HepG2 (cell line): ENCODE data around the gene ANKRD11. TPM values are rescaled to one million over a fixed set of nuclear protein-coding genes. Genes with fewer than 3 reads are reported as not detected.

ENCODE experiments used
- CREBL2 ChIP-seq: sonication (generic); formaldehyde crosslinking; IDR thresholded peaks from 2 replicates; pipeline ENCODE4 v1.8.1; 2023; ENCODE audit warnings: missing genetic modification reagents, mild to moderate bottlenecking, borderline replicate concordance
- GTF3A ChIP-seq: sonication (generic); formaldehyde crosslinking; conservative IDR thresholded peaks from 2 replicates; pipeline ENCODE4 v1.4.0; 2020; ENCODE audit warnings: mild to moderate bottlenecking, missing genetic modification reagents
- LBX2 ChIP-seq: sonication (generic); formaldehyde crosslinking; IDR thresholded peaks from 2 replicates; pipeline ENCODE4 v1.5.0; 2020; ENCODE audit warnings: missing genetic modification reagents, mild to moderate bottlenecking, borderline replicate concordance
- MTA1 ChIP-seq: sonication (generic); formaldehyde crosslinking; IDR thresholded peaks from 2 replicates; pipeline ENCODE4 v1.4.0; 2020; ENCODE audit warnings: missing genetic modification reagents, mild to moderate bottlenecking, borderline replicate concordance
- MXD3 ChIP-seq: IDR thresholded peaks from 2 replicates; pipeline ENCODE4 v1.6.1; 2016; ENCODE audit warnings: mild to moderate bottlenecking, missing biosample characterization, missing genetic modification reagents
- PAF1 ChIP-seq: IDR thresholded peaks from 2 replicates; pipeline ENCODE4 v1.6.1; 2016; ENCODE audit warnings: missing genetic modification reagents, missing compliant biosample characterization
- REL ChIP-seq: sonication (generic); formaldehyde crosslinking; conservative IDR thresholded peaks from 2 replicates; pipeline ENCODE4 v1.8.0; 2022; ENCODE audit warnings: mild to moderate bottlenecking, missing genetic modification reagents, moderate library complexity
- RXRB ChIP-seq: IDR thresholded peaks from 2 replicates; pipeline ENCODE4 v1.6.1; 2016; ENCODE audit warnings: borderline replicate concordance, missing genetic modification reagents, missing compliant biosample characterization
- SP4 ChIP-seq: sonication (generic); formaldehyde crosslinking; IDR thresholded peaks from 2 replicates; pipeline ENCODE4 v1.8.1; 2023; ENCODE audit warnings: mild to moderate bottlenecking, missing genetic modification reagents
- ZBTB38 ChIP-seq: sonication (generic); formaldehyde crosslinking; IDR thresholded peaks from 2 replicates; pipeline ENCODE4 v1.5.1; 2020; ENCODE audit warnings: mild to moderate bottlenecking, missing genetic modification reagents
- ZNF124 ChIP-seq: sonication (generic); formaldehyde crosslinking; IDR thresholded peaks from 2 replicates; pipeline ENCODE4 v1.4.0; 2020; ENCODE audit warnings: missing genetic modification reagents
- ZNF589 ChIP-seq: sonication (generic); formaldehyde crosslinking; conservative IDR thresholded peaks from 2 replicates; pipeline ENCODE4 v1.8.0; 2022; ENCODE audit warnings: mild to moderate bottlenecking, moderate library complexity, missing genetic modification reagents
- ZNF619 ChIP-seq: sonication (generic); formaldehyde crosslinking; IDR thresholded peaks from 2 replicates; pipeline ENCODE4 v1.4.0; 2020; ENCODE audit warnings: mild to moderate bottlenecking, missing genetic modification reagents
- ZNF639 ChIP-seq: conservative IDR thresholded peaks from 2 replicates; pipeline ENCODE4 v1.6.1; 2018; ENCODE audit warnings: missing genetic modification reagents
- ZNF775 ChIP-seq: sonication (generic); formaldehyde crosslinking; IDR thresholded peaks from 2 replicates; pipeline ENCODE4 v1.4.0; 2020; ENCODE audit warnings: missing genetic modification reagents, mild to moderate bottlenecking, moderate library complexity, borderline replicate concordance
- ZSCAN30 ChIP-seq: sonication (generic); formaldehyde crosslinking; IDR thresholded peaks from 2 replicates; pipeline ENCODE4 v1.5.0; 2020; ENCODE audit warnings: mild to moderate bottlenecking, missing genetic modification reagents
- ZSCAN5A ChIP-seq: sonication (generic); formaldehyde crosslinking; IDR thresholded peaks from 2 replicates; pipeline ENCODE4 v1.8.0; 2022; ENCODE audit warnings: mild to moderate bottlenecking, missing genetic modification reagents, borderline replicate concordance
- polyA plus RNA-seq, 8 experiments: library from polyadenylated mRNA; depleted of rRNA in 3 of 8; stranded (reverse) in 7 of 8; unstranded in 1 of 8; fragments of >200 nt; fragmentation: Illumina TruSeq in 4 of 8; extraction: Trizol in 4 of 8; gene quantifications; 2 replicates each; pipeline versions ENCODE4 v1.2.1 to v1.2.3, GENCODE V29; 2011 to 2016; ENCODE audit warnings: low read depth in 4 of 8, missing spikeins in 1 of 8, mixed read lengths in 1 of 8; ENCODE audit not compliant: insufficient read depth in 1 of 8
- total RNA-seq, 5 experiments: library from RNA; depleted of rRNA; stranded (reverse); fragments of >200 nt; fragmentation: Illumina TruSeq; extraction: Trizol; gene quantifications; 2 replicates each; pipeline ENCODE4 v1.2.3, GENCODE V29; 2016; ENCODE audit warnings: low read depth in 1 of 5
- TF ChIP-seq, protein P1 (sequence below): sonication (generic); formaldehyde crosslinking; IDR thresholded peaks from 2 replicates; pipeline ENCODE4 v1.4.0; 2020; ENCODE audit warnings: mild to moderate bottlenecking, missing genetic modification reagents
- TF ChIP-seq, protein P2 (sequence below): sonication (generic); formaldehyde crosslinking; IDR thresholded peaks from 2 replicates; pipeline ENCODE4 v1.5.1; 2020; ENCODE audit warnings: missing genetic modification reagents, mild to moderate bottlenecking, borderline replicate concordance

ANKRD11 gene
- total and polyA plus RNA-seq, 2 of the 13 experiments (the other 11 are each of a cell fraction or from before 2014, with no cell fraction given): 21.4 to 38.4 TPM

DNA sequence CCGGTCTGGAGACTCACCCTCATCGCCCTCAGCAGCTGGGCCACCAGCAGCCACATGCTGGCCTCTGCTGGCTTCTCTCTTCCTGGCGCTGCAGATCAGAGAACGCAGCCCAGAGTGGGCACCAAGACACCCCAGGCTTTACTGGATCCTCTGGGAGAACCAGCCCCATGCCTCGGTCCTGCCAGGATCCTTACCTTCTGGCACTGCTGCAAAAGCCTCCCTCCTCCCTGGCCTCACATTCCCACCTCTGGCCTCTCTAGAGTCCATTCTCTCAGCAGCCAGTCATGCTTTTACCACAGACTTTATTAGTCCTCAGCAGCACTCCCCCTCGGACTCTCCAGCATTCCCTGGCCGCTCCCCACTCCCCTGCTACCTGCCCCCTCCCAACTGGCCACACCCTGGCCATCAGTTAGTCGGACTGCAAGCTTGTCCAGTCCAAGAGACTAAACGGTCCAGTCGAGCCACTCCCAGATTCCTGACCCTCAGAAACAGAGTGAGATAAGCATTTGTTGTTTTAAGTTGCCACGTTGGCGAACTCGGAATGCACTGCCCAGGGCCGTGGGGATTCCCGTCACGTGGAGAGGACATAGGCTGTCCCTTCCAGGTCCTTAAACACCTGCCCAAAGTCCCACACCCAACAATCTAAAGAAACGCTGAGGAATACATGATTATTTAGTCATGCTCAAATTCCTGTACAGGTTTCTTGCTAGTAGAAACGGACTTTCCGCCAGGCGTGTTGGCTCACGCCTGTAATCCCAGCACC is 11.9 kb upstream of the ANKRD11 start (continued):
- TF ChIP-seq MTA1 (CRISPR knock-in tag): 0 out of 2 replicates have a peak, but pooled peaks have one; percentile 49
- TF ChIP-seq, protein P1, sequence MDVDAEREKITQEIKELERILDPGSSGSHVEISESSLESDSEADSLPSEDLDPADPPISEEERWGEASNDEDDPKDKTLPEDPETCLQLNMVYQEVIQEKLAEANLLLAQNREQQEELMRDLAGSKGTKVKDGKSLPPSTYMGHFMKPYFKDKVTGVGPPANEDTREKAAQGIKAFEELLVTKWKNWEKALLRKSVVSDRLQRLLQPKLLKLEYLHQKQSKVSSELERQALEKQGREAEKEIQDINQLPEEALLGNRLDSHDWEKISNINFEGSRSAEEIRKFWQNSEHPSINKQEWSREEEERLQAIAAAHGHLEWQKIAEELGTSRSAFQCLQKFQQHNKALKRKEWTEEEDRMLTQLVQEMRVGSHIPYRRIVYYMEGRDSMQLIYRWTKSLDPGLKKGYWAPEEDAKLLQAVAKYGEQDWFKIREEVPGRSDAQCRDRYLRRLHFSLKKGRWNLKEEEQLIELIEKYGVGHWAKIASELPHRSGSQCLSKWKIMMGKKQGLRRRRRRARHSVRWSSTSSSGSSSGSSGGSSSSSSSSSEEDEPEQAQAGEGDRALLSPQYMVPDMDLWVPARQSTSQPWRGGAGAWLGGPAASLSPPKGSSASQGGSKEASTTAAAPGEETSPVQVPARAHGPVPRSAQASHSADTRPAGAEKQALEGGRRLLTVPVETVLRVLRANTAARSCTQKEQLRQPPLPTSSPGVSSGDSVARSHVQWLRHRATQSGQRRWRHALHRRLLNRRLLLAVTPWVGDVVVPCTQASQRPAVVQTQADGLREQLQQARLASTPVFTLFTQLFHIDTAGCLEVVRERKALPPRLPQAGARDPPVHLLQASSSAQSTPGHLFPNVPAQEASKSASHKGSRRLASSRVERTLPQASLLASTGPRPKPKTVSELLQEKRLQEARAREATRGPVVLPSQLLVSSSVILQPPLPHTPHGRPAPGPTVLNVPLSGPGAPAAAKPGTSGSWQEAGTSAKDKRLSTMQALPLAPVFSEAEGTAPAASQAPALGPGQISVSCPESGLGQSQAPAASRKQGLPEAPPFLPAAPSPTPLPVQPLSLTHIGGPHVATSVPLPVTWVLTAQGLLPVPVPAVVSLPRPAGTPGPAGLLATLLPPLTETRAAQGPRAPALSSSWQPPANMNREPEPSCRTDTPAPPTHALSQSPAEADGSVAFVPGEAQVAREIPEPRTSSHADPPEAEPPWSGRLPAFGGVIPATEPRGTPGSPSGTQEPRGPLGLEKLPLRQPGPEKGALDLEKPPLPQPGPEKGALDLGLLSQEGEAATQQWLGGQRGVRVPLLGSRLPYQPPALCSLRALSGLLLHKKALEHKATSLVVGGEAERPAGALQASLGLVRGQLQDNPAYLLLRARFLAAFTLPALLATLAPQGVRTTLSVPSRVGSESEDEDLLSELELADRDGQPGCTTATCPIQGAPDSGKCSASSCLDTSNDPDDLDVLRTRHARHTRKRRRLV (CRISPR knock-in tag): no peak
- no peak for TF ChIP-seq ZNF619 (CRISPR knock-in tag)
- no peak for TF ChIP-seq GTF3A (CRISPR knock-in tag)
- no peak for TF ChIP-seq REL
- no peak for TF ChIP-seq PAF1
- TF ChIP-seq MXD3 (CRISPR knock-in tag): no peak
- TF ChIP-seq, protein P2, sequence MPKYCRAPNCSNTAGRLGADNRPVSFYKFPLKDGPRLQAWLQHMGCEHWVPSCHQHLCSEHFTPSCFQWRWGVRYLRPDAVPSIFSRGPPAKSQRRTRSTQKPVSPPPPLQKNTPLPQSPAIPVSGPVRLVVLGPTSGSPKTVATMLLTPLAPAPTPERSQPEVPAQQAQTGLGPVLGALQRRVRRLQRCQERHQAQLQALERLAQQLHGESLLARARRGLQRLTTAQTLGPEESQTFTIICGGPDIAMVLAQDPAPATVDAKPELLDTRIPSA (CRISPR knock-in tag): no peak
- peak; percentile 56 for TF ChIP-seq ZBTB38 (CRISPR knock-in tag)
- TF ChIP-seq ZNF639 (CRISPR knock-in tag): no peak
- TF ChIP-seq CREBL2 (CRISPR knock-in tag): no peak
- no peak for TF ChIP-seq LBX2 (CRISPR knock-in tag)
- TF ChIP-seq ZNF775 (CRISPR knock-in tag): no peak
- TF ChIP-seq SP4 (CRISPR knock-in tag): no peak
- TF ChIP-seq ZSCAN30: no peak
- TF ChIP-seq ZNF124 (CRISPR knock-in tag): no peak
- no peak for TF ChIP-seq ZNF589
- TF ChIP-seq ZSCAN5A (CRISPR knock-in tag): no peak
- no peak for TF ChIP-seq RXRB (CRISPR knock-in tag)
